Neural cell (in vitro differentiated cells): ENCODE data around the gene CCDC88A.

Source experiments
- CTCF ChIP-seq: fragments of 450-650 bp; IDR thresholded peaks from 2 replicates; pipeline ENCODE4 v1.5.1; 2014; ENCODE audit warnings: antibody characterized with exemption, mild to moderate bottlenecking, moderate library complexity; ENCODE audit not compliant: poor library complexity, severe bottlenecking
- EZH2 ChIP-seq: fragments of 200-600, 300-800 bp; shearing (Covaris generic), sonication (generic); IDR thresholded peaks from 2 replicates; pipeline ENCODE4 v1.6.1; 2014; ENCODE audit warnings: antibody characterized with exemption, low read length, borderline replicate concordance, mild to moderate bottlenecking; ENCODE audit not compliant: insufficient read depth, poor library complexity, severe bottlenecking
- POLR2AphosphoS5 ChIP-seq: IDR thresholded peaks from 2 replicates; pipeline ENCODE4 v1.6.1; 2012

DNA sequence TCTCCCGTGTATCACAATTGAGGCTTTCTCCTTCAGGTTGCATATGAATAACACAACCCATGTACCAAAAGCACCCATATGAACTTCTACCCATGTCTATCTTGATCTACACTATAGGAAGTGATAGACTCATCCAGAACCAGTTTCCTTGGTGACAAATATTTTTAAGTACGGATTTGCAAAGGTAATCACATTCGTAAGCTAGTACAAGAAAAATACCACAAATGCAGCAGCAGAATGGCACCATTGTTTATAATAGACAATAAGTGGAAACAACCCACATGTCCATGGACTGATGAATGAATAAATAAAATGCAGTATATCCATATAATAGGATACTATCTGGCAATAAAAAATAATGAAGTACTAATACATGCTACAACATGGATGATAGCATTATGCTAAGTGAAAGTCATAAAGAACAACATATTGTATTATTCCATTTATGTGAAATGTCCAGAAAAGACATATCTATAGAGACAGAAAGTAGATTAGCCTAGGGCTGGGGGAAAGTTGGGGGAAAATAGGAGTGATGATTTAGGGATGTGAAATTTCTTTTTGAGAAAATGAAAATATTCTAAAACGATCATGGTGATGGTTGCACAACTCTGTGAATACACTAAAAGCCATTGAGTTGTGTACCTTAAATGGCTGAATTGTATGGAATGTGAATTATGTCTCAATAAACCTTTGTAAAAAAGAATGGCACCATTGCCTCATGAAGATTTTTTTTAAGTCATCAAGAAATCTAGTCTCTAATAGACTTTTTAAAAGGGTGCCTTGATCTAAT is 3.4 kb upstream of the CCDC88A start:
- TF ChIP-seq CTCF: no peak
- TF ChIP-seq POLR2AphosphoS5: no peak
- TF ChIP-seq EZH2: no peak
